Keratinocyte (primary cell): ENCODE measurements around the gene SCGB1A1. TPM values are rescaled to one million over a fixed set of nuclear protein-coding genes. Genes with fewer than 3 reads are reported as not detected.

Experiments used
- DNase-seq: peaks from one replicate; pipeline ENCODE4 v3.0.0-alpha.2; 2011; ENCODE audit warnings: low read depth, missing footprints, low spot score
- FAIRE-seq: peaks from 2 replicates; lab custom pipeline; 2011; peaks lifted over from hg19 to GRCh38; lab: Jason Lieb, UNC
- H2AFZ ChIP-seq: 2 replicates; pipeline ENCODE4 v1.6.0; 2012; ENCODE audit warnings: low read length, control low read depth, inconsistent platforms; ENCODE audit not compliant: control insufficient read depth
- H3K27ac ChIP-seq: 2 replicates; pipeline ENCODE4 v1.5.1; 2011; ENCODE audit warnings: low read length; ENCODE audit not compliant: control insufficient read depth, insufficient read depth
- H3K27me3 ChIP-seq: 3 replicates; pipeline ENCODE4 v1.6.0; 2011; ENCODE audit warnings: low read length; ENCODE audit not compliant: control insufficient read depth, insufficient read depth; ENCODE audit errors: extremely low read depth
- H3K36me3 ChIP-seq, 2 experiments: 2 replicates in 1 of 2; 3 replicates in 1 of 2; pipeline ENCODE4 v1.5.1; 2011; ENCODE audit warnings: low read length in 2 of 2, mild to moderate bottlenecking in 1 of 2; ENCODE audit not compliant: control insufficient read depth in 2 of 2, insufficient read depth in 2 of 2; ENCODE audit errors: extremely low read depth in 1 of 2
- H3K4me1 ChIP-seq: 3 replicates; pipeline ENCODE4 v1.5.1; 2011; ENCODE audit warnings: low read length; ENCODE audit not compliant: control insufficient read depth, insufficient read depth; ENCODE audit errors: extremely low read depth
- H3K4me2 ChIP-seq: 3 replicates; pipeline ENCODE4 v1.6.0; 2011; ENCODE audit warnings: low read depth, low read length; ENCODE audit not compliant: control insufficient read depth, insufficient read depth; ENCODE audit errors: extremely low read depth
- H3K4me3 ChIP-seq, 3 experiments: fragments of 200-600 bp in 1 of 3; sonication (generic) in 1 of 3; 2 replicates in 2 of 3; 3 replicates in 1 of 3; pipeline ENCODE4 v1.5.1; 2011 to 2016; ENCODE audit warnings: low read length in 3 of 3, mild to moderate bottlenecking in 3 of 3, control low read depth in 2 of 3, inconsistent platforms in 1 of 3, low read depth in 1 of 3, mixed read lengths in 1 of 3, mixed run types in 1 of 3, moderate library complexity in 1 of 3; ENCODE audit not compliant: control insufficient read depth in 2 of 3, insufficient read depth in 2 of 3; ENCODE audit errors: extremely low read depth in 1 of 3
- H3K79me2 ChIP-seq: 2 replicates; pipeline ENCODE4 v1.6.0; 2012; ENCODE audit warnings: low read length; ENCODE audit not compliant: control insufficient read depth, insufficient read depth
- H3K9ac ChIP-seq: 3 replicates; pipeline ENCODE4 v1.6.0; 2011; ENCODE audit warnings: low read length; ENCODE audit not compliant: control insufficient read depth, insufficient read depth; ENCODE audit errors: extremely low read depth
- H3K9me1 ChIP-seq: 3 replicates; pipeline ENCODE4 v1.6.0; 2011; ENCODE audit warnings: low read length; ENCODE audit not compliant: control insufficient read depth, insufficient read depth; ENCODE audit errors: extremely low read depth
- H3K9me3 ChIP-seq: 2 replicates; pipeline ENCODE4 v1.5.1; 2012; ENCODE audit warnings: low read depth, low read length; ENCODE audit not compliant: control insufficient read depth
- H4K20me1 ChIP-seq: 3 replicates; pipeline ENCODE4 v1.6.0; 2011; ENCODE audit warnings: low read length; ENCODE audit not compliant: control insufficient read depth, insufficient read depth; ENCODE audit errors: extremely low read depth
- CTCF ChIP-seq, 3 experiments: IDR thresholded peaks in 1 of 3; conservative IDR thresholded peaks in 1 of 3; optimal IDR thresholded peaks in 1 of 3; 2 replicates in 2 of 3; 3 replicates in 1 of 3; pipeline versions ENCODE3 to v1.5.1; 2011; ENCODE audit warnings: low read length in 3 of 3, mild to moderate bottlenecking in 3 of 3, moderate library complexity in 2 of 3, control low read depth in 1 of 3, inconsistent platforms in 1 of 3; ENCODE audit not compliant: insufficient read depth in 2 of 3; ENCODE audit errors: extremely low read depth in 1 of 3
- EZH2 ChIP-seq: IDR thresholded peaks from one replicate; pipeline ENCODE4 v1.6.1; 2012; ENCODE audit warnings: inconsistent platforms, mild to moderate bottlenecking, low read length, moderate library complexity
- dilution Hi-C: fragments of 300-500 bp; cut with MboI; formaldehyde crosslinking; loops from one replicate; pipeline ENCODE4 v1.7.0; 2020; ENCODE audit warnings: low sequenced_read_pairs; ENCODE audit not compliant: extremely low pct_ligation_motif_present
- polyA plus RNA-seq, 5 experiments: library from polyadenylated mRNA; depleted of rRNA in 3 of 5; stranded (reverse) in 3 of 5; stranded (forward) in 1 of 5; unstranded in 1 of 5; fragments of >200 nt; gene quantifications; 1 replicate in 1 of 5; 2 replicates in 3 of 5; 3 replicates in 1 of 5; pipeline versions ENCODE4 v1.2.1 to v1.2.3, GENCODE V29; 2011 to 2012; ENCODE audit warnings: missing spikeins in 2 of 5, low read depth in 1 of 5, low replicate concordance in 1 of 5

SCGB1A1 gene
- polyA plus RNA-seq, 1 donor (not counting 4 experiments of a cell fraction or from before 2014, with no cell fraction given) = not detected

- no peaks in the 10 kb centered on the region for H3K36me3 ChIP-seq
- dilution Hi-C loops = no loop called here
- TF ChIP-seq CTCF (optimal IDR thresholded peaks at IDR 0.05 in 1 of 3, IDR thresholded peaks at IDR 0.05 in 1 of 3, conservative IDR thresholded peaks at IDR 0.05 in 1 of 3; ENCODE audit: extremely low read depth in 1 of 3, insufficient read depth in 2 of 3, low read length in 3 of 3) (no peak), EZH2 (no peak)
- no peak for FAIRE-seq
- H3K4me1 ChIP-seq = peaks cover 5% of the 10 kb centered on the region
- H3K4me2 ChIP-seq = no peak overlapping the region
- H3K9me1 ChIP-seq = no peaks in the 10 kb centered on the region
- no peak overlapping the region for H3K4me3 ChIP-seq
- DNase-seq = no peak
- no peak overlapping the region for H2AFZ ChIP-seq
- no peaks in the 10 kb centered on the region for H3K9me3 ChIP-seq
- H4K20me1 ChIP-seq = no peaks in the 10 kb centered on the region
- H3K27ac ChIP-seq = no peak overlapping the region
- H3K9ac ChIP-seq = no peak overlapping the region
- no peaks in the 10 kb centered on the region for H3K27me3 ChIP-seq
- no peaks in the 10 kb centered on the region for H3K79me2 ChIP-seq
Observed at GRCh38 chr11:62399878-62400266, 19.0 kb upstream of the SCGB1A1 start.

GRCh38 chr11:62400281-62400680 lies 18.6 kb upstream of the SCGB1A1 start:
- H3K4me1 ChIP-seq = peaks cover 3% of the 10 kb centered on the region
- TF ChIP-seq CTCF (optimal IDR thresholded peaks at IDR 0.05 in 1 of 3, IDR thresholded peaks at IDR 0.05 in 1 of 3, conservative IDR thresholded peaks at IDR 0.05 in 1 of 3; ENCODE audit: extremely low read depth in 1 of 3, insufficient read depth in 2 of 3, low read length in 3 of 3) (no peak), EZH2 (no peak)
- H3K9me1 ChIP-seq = no peaks in the 10 kb centered on the region
- H3K27ac ChIP-seq = no peak overlapping the region
- no peaks in the 10 kb centered on the region for H3K36me3 ChIP-seq
- no peak overlapping the region for H3K4me2 ChIP-seq
- no peaks in the 10 kb centered on the region for H3K79me2 ChIP-seq
- no peak for DNase-seq
- FAIRE-seq = no peak
- no peak overlapping the region for H3K9ac ChIP-seq
- no peaks in the 10 kb centered on the region for H3K27me3 ChIP-seq
- H4K20me1 ChIP-seq = no peaks in the 10 kb centered on the region
- dilution Hi-C loops = no loop called here
- no peak overlapping the region for H2AFZ ChIP-seq
- H3K9me3 ChIP-seq = no peaks in the 10 kb centered on the region
- no peak overlapping the region for H3K4me3 ChIP-seq
